ENCODE measurements around the gene EPHB2.

The EPHB2 gene

GRCh38 chr1:22680726-22681125 is 29.9 kb upstream of the EPHB2 start:
- Mint-ChIP-seq H3K27ac (no peak overlapping the region), H3K27me3 (peaks cover 19% of the 10 kb centered on the region), H3K9me3 (no peaks in the 10 kb centered on the region), H3K4me1 (no peaks in the 10 kb centered on the region), H3K4me3 (no peak overlapping the region), H3K36me3 (ENCODE audit: low read depth) (no peaks in the 10 kb centered on the region)
- no peak for ATAC-seq
- no peak for DNase-seq

DNA sequence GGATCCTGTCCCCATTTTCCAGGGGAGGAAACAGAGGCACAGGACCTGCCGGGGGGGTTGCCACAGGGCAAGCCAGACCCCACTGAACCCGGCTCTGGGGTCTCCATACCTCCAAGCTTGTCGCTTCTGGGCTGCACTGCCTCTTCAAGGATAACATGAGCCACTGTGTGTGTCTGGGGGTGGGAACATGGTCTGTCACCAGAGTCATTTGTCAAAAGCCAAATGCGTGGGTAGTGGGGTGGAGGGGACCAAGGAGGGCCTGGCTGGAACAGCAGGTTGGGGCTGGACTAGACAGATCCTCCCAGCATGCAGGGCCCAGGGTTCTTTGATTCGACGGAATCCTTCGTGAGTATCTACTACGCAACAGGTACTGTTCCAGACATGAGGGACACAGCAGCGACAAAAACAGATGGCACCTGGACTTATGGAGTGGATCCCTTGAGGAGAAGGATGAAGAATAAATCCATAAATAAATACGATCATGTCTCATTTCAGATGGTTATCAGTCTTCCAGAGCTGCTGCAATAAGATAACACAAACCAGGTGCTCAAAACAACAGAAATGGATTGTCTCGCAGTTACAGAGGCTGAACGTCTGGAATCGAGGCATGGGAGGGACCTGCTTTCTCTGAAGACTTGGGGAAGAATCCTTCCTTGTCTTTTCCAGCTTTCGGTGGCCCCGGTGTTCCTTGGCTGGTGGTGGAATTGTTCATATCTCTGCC is 28.9 kb upstream of the EPHB2 start:
- ATAC-seq, result no peak
- DNase-seq, result no peak
- no peak overlapping the region for H3K27ac Mint-ChIP-seq
- H3K4me3 Mint-ChIP-seq, result no peak overlapping the region
- no peaks in the 10 kb centered on the region for H3K9me3 Mint-ChIP-seq
- peaks cover 22% of the 10 kb centered on the region for H3K27me3 Mint-ChIP-seq
- H3K4me1 Mint-ChIP-seq, result no peaks in the 10 kb centered on the region
- H3K36me3 Mint-ChIP-seq (ENCODE audit: low read depth), result no peaks in the 10 kb centered on the region

DNA sequence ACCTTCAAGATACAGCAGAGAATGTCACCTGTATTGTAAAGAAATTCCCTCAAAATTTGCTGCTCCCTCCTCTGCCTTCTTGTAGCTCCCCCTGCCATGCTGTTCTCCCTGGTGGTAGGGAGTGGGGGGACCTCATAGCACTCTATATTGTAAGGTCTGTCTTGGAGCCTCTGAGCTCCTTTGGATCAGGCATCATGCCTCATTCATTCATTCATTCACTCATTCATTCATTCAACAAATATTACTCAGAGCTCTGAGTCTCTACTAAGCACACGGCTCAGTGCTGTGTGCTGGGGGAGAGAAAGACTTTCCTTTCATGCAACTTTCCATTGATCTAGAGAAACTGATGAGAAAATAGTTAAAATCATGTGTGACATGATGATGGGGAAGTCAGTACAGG is 27.1 kb upstream of the EPHB2 start:
- H3K27ac Mint-ChIP-seq, result no peak overlapping the region
- H3K4me3 Mint-ChIP-seq, result no peak overlapping the region
- no peaks in the 10 kb centered on the region for H3K4me1 Mint-ChIP-seq
- no peaks in the 10 kb centered on the region for H3K9me3 Mint-ChIP-seq
- H3K27me3 Mint-ChIP-seq, result peaks cover 25% of the 10 kb centered on the region
- DNase-seq (no peak), ATAC-seq (no peak)
- H3K36me3 Mint-ChIP-seq (ENCODE audit: low read depth), result no peaks in the 10 kb centered on the region

DNA sequence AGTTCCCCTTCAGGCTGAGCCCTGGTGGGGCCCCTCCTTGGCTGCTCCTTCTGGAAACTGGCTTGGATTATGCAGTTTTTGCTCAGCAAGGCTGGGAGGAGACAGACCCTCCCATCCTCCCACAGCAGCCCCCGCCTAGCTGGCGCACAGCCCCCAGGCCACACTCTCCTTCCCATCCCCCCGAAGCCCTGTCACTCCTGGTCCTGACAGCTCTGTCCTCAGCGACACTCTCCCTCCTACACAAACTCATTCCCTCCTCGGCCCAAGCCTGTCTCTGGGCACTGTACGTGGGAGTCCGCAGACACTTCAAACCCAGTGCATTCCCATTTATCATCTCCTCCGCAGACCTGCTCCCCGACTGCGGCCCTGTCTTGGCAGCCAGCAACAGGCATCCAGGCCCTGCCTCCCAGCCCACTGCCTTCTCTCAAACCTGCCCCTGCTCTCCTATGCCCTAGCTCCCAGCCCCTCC is 25.0 kb upstream of the EPHB2 start:
- no peak for DNase-seq
- no peak for ATAC-seq
- no peak overlapping the region for H3K4me3 Mint-ChIP-seq
- H3K27me3 Mint-ChIP-seq, result peaks cover 28% of the 10 kb centered on the region
- H3K27ac Mint-ChIP-seq, result no peak overlapping the region
- H3K4me1 Mint-ChIP-seq, result no peaks in the 10 kb centered on the region
- H3K9me3 Mint-ChIP-seq, result no peaks in the 10 kb centered on the region
- no peaks in the 10 kb centered on the region for H3K36me3 Mint-ChIP-seq (ENCODE audit: low read depth)

- no peak for DNase-seq
- no peak for ATAC-seq
- H3K27me3 Mint-ChIP-seq, result peaks cover 27% of the 10 kb centered on the region
- H3K27ac Mint-ChIP-seq, result no peak overlapping the region
- no peaks in the 10 kb centered on the region for H3K36me3 Mint-ChIP-seq (ENCODE audit: low read depth)
- H3K4me3 Mint-ChIP-seq, result no peak overlapping the region
- no peaks in the 10 kb centered on the region for H3K4me1 Mint-ChIP-seq
- no peaks in the 10 kb centered on the region for H3K9me3 Mint-ChIP-seq
Observed at GRCh38 chr1:22687191-22687590, 23.4 kb upstream of the EPHB2 start.

DNA sequence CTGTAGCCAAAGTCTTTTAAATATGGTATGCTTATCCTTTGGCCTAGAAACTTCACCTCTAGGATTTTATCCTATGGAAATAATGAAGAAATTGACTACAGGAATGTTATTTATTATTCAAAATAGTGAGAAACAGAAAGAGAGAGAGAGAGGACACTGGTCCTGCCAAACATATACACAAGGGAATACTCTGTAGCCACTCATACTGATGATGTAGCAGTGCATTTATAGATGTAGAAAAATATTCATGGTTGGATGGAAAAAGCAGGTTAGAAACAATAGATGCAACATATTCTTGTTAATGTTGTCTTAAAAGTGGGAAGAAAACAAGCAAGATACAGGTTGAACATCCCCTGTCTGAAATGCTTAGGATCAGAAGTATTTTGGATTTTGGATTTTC is 22.2 kb upstream of the EPHB2 start:
- H3K36me3 Mint-ChIP-seq (ENCODE audit: low read depth), result no peaks in the 10 kb centered on the region
- H3K27ac Mint-ChIP-seq, result no peak overlapping the region
- ATAC-seq (no peak), DNase-seq (no peak)
- no peaks in the 10 kb centered on the region for H3K9me3 Mint-ChIP-seq
- H3K4me1 Mint-ChIP-seq, result no peaks in the 10 kb centered on the region
- no peak overlapping the region for H3K4me3 Mint-ChIP-seq
- peaks cover 26% of the 10 kb centered on the region for H3K27me3 Mint-ChIP-seq

- DNase-seq (no peak), ATAC-seq (no peak)
- Mint-ChIP-seq H3K4me1 (no peaks in the 10 kb centered on the region), H3K36me3 (ENCODE audit: low read depth) (no peaks in the 10 kb centered on the region), H3K4me3 (no peak overlapping the region), H3K9me3 (no peaks in the 10 kb centered on the region), H3K27ac (no peak overlapping the region), H3K27me3 (peaks cover 17% of the 10 kb centered on the region)
Observed at GRCh38 chr1:22689505-22689904, 21.1 kb upstream of the EPHB2 start.

GRCh38 chr1:22691031-22691753 is 19.4 kb upstream of the EPHB2 start:
- no peak for ATAC-seq
- H3K27me3 Mint-ChIP-seq, result peaks cover 10% of the 10 kb centered on the region

GRCh38 chr1:22694172-22694571 is 16.5 kb upstream of the EPHB2 start:
- no peak overlapping the region for H3K4me3 Mint-ChIP-seq

More at GRCh38 chr1:22691031-22691753, 19.4 kb upstream of the EPHB2 start:
- no peak overlapping the region for H3K4me3 Mint-ChIP-seq
- no peaks in the 10 kb centered on the region for H3K9me3 Mint-ChIP-seq
- no peaks in the 10 kb centered on the region for H3K36me3 Mint-ChIP-seq (ENCODE audit: low read depth)
- H3K4me1 Mint-ChIP-seq, result no peaks in the 10 kb centered on the region
- no peak for DNase-seq
- no peak overlapping the region for H3K27ac Mint-ChIP-seq

DNA sequence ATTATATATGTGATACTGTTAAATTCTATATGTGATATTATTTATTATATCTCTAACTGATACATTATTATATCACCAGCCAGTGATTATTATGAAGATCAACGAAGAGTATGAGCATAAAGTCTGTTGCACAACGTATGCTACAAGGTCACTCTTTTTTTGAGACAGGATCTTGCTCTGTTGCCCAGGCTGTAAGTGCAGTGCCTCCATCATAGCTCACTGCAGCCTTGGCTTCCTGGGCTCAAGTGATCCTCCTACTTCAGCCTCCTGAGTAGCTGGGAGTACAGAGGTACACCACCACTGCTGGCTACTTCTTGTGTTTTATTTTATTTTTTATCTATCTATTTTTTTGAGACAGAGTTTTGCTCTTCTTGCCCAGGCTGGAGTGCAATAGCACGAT is 14.0 kb upstream of the EPHB2 start:
- Mint-ChIP-seq H3K27ac (no peak overlapping the region), H3K4me3 (no peak overlapping the region), H3K36me3 (ENCODE audit: low read depth) (no peaks in the 10 kb centered on the region), H3K9me3 (no peaks in the 10 kb centered on the region), H3K27me3 (peaks cover 4% of the 10 kb centered on the region), H3K4me1 (no peaks in the 10 kb centered on the region)
- ATAC-seq (no peak), DNase-seq (no peak)

More at GRCh38 chr1:22694172-22694571, 16.5 kb upstream of the EPHB2 start:
- Mint-ChIP-seq H3K9me3 (no peaks in the 10 kb centered on the region), H3K4me1 (no peaks in the 10 kb centered on the region), H3K27ac (no peak overlapping the region), H3K36me3 (ENCODE audit: low read depth) (no peaks in the 10 kb centered on the region), H3K27me3 (peaks cover 5% of the 10 kb centered on the region)
- DNase-seq (no peak), ATAC-seq (no peak)

GRCh38 chr1:22697980-22698379 is 12.7 kb upstream of the EPHB2 start:
- peaks cover 4% of the 10 kb centered on the region for H3K27me3 Mint-ChIP-seq
- no peak overlapping the region for H3K4me3 Mint-ChIP-seq
- ATAC-seq, result no peak
- H3K4me1 Mint-ChIP-seq, result no peaks in the 10 kb centered on the region
- no peak for DNase-seq
- H3K36me3 Mint-ChIP-seq (ENCODE audit: low read depth), result no peaks in the 10 kb centered on the region
- H3K9me3 Mint-ChIP-seq, result no peaks in the 10 kb centered on the region
- H3K27ac Mint-ChIP-seq, result no peak overlapping the region

GRCh38 chr1:22699681-22700520 is 10.7 kb upstream of the EPHB2 start:
- DNase-seq (no peak), ATAC-seq (no peak)
- H3K4me1 Mint-ChIP-seq, result no peaks in the 10 kb centered on the region
- H3K27me3 Mint-ChIP-seq, result peaks cover 6% of the 10 kb centered on the region
- H3K9me3 Mint-ChIP-seq, result no peaks in the 10 kb centered on the region
- H3K27ac Mint-ChIP-seq, result no peak overlapping the region
- no peaks in the 10 kb centered on the region for H3K36me3 Mint-ChIP-seq (ENCODE audit: low read depth)
- H3K4me3 Mint-ChIP-seq, result no peak overlapping the region

- DNase-seq (no peak), ATAC-seq (no peak)
- Mint-ChIP-seq H3K4me1 (no peaks in the 10 kb centered on the region), H3K4me3 (no peak overlapping the region), H3K36me3 (ENCODE audit: low read depth) (no peaks in the 10 kb centered on the region), H3K27ac (no peak overlapping the region), H3K27me3 (peaks cover 16% of the 10 kb centered on the region), H3K9me3 (no peaks in the 10 kb centered on the region)
Observed at GRCh38 chr1:22702296-22703085, 8.1 kb upstream of the EPHB2 start.

GRCh38 chr1:22704440-22705067 is 6.1 kb upstream of the EPHB2 start:
- Mint-ChIP-seq H3K27ac (no peak overlapping the region), H3K4me1 (no peaks in the 10 kb centered on the region), H3K27me3 (peaks cover 33% of the 10 kb centered on the region), H3K36me3 (ENCODE audit: low read depth) (no peaks in the 10 kb centered on the region), H3K4me3 (no peak overlapping the region), H3K9me3 (no peaks in the 10 kb centered on the region)
- ATAC-seq, result peak; percentile 85
- DNase-seq, result peak; percentile 82

All from activated naive CD8-positive, alpha-beta T cell treated with anti-CD3 and anti-CD28 coated beads, Interleukin-2, amount 50 U/mL, for 24 hours (primary cell).